DMS153 (cell line): Measurements from ENCODE around the gene DRAP1.
"Not testable (repeated sequence)": the region's sequence is repeated elsewhere in the genome, so short reads cannot be mapped to it uniquely, and the experiment has no call there.

Experiments
- DNase-seq: peaks from one replicate; lab custom pipeline; 2025; lab: John Stamatoyannopoulos, UW

The DRAP1 gene

DNA sequence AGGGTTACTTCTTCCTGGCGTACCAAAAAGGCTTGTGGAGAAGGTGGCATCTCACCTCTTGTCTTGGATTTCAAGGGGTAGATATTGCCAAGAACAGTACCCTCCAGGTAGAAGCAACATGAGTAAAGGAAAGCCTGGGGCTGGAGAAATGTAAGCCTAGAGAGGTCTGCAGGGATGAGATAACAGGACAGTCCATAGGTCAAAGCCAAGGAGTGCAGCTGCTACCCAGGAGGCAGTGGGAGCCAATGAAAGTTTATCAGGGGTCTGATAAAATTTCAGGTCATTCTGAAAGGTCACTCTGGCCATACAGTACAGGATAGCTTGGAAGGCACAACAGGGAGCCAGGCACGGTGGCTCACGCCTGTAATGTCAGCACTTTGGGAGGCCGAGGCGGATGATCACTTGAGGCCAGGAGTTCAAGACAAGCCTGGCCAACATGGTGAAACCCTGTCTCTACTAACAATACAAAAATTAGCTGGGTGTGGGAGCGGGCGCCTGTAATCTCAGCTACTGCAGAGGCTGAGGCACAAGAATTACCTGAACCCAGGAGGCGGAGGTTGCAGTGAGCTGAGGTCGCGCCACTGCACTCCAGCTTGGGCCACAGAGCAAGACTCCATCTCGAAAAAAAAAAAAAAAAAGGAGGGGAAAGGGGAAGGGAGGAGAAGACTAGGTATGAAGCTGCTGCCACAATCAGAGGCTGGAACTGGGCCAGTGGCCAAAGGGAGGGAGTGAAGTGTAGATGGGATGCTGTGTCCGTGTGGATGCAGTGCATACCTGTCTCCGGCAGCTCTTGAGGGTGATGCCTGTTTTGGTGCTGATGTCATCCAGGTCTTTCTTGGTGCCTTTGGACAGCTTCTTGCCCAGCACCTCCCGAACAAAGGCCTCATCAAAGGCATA is 32.2 kb upstream of the DRAP1 start:
- no peak for DNase-seq

DNA sequence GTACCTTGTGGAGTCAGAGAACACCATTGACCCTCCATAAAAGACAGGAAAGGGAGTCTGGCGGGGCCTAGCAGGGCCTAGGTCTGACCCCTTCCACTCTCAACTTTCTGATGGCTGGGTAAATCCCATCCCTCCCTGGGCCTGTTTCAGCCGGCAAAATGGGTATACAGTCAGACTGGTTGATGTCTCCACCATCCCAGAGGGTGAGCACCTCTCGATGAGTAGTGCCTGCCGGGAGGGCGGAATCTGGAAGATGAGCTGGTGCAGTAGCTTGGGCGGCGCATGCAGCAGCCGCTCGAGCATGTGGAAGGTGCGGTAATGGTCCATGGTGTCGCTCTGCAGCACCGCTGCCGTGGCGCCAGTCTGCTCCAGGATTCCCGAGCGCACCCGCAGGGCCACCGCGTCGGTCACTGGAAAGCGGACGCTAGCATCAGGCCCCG is 31.5 kb upstream of the DRAP1 start:
- DNase-seq, result no peak

DNA sequence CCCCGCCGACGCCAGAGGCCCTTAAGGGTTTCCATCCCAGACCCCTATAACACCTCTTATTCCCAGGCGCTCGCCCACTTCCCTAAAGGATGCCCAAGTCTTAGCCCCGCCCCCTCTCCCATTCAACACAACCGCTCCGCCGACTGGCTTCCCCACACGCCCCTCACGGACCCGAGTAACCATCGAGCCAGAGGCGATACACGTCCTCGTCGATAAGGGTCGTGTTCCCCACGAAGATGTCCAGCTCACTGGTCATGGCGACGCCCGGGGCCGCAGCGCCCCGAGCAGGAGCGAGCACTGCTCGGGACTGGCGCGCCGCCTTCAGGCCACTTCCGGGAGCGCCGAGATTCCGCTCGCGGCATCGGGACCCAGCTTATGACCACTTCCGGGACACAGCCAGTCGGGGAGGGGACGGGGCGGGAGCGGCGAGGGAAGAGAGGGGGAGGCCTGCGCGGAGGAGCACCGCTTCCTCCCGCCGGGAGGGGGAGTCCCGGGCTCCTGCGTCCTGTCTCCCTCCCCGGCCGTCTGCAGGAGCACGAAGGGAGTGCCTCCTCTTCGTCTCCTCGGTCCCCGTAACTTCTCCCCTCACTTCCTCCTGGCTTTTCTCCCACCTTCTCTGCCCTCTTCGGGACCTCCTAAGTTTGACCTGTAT is 30.9 kb upstream of the DRAP1 start, which contains the start of gene FIBP:
Gene FIBP (minus strand): TSS at position 309 of the 652 bp plus-strand sequence. CDS start 53 bp downstream, at position 256.
- peak; percentile 96 for DNase-seq

DNA sequence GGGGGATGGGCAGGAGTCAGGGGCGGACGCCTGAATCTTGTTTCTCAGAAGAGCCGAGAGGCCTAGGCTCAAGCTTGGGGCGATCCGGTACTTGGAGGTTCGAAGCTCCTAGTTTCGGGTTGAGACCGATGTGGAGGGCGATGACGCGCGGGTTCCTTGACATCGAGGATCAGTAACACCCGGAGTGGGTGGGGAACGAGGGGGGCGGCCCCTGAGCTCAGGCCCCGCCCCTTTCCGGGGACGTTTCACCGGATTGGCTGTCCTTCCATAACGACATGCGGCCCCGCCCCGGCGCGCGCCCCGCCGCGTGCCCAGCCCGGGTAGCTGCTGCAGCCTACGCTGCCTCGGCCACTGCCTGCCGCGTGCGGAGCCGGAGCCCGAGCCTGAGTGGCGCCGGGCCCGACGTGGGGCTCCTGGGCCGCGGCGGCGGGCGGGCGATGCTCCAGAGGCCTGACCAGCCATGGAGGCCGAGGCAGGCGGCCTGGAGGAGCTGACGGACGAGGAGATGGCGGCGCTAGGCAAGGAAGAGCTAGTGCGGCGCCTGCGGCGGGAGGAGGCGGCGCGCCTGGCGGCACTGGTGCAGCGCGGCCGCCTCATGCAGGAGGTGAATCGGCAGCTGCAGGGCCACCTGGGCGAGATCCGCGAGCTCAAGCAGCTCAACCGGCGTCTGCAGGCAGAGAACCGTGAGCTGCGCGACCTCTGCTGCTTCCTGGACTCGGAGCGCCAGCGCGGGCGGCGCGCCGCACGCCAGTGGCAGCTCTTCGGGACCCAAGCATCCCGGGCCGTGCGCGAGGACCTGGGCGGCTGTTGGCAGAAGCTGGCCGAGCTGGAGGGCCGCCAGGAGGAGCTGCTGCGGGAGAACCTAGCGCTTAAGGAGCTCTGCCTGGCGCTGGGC is 28.7 kb upstream of the DRAP1 start, which contains the start of gene CCDC85B:
Gene CCDC85B (plus strand): TSS at position 350 of the 895 bp plus-strand sequence. CDS start 111 bp downstream, at position 461.
- DNase-seq, result peak; percentile 90

DNA sequence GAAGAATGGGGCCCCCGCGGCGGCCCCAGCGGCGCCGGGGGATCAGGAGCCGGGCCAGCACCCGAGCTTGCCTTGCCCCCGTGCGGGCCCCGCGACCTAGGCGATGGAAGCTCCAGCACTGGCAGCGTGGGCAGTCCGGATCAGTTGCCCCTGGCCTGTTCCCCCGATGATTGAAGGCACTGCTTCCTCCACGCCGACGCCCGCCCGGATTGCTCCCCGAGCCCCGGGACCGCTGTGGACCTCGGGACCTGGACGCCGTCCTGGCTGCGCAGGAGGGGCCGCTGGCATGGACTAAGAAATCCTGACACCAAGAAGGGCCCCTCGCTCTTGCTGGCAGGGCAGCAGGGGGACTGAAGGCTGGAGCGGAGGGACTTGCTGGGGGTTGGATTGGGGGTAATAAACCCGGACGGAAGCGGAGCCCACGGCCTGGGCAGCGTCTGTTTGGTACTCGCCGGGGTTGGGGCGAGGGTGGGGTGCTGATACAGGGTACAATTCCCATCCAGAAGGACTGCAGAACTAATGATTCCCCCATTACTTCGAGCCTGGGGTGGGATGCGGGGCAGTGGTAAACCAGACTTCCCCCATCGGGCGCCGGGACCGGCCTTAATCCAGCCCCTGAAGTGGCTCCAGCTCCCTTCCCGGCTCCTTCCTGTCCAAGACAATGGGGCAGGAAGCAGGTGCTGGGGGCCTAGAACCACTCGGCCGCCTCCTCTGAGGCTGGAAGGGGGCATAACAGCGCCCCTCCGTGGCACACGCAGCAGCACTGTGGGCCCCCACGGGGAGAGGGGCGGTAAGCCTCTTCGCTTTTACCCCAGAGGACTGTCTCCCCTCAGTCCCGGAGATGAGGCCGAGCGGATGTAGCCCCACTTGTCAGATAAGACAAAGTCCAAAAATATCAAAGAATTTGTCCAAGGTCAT is 27.7 kb upstream of the DRAP1 start:
- no peak for DNase-seq

DNA sequence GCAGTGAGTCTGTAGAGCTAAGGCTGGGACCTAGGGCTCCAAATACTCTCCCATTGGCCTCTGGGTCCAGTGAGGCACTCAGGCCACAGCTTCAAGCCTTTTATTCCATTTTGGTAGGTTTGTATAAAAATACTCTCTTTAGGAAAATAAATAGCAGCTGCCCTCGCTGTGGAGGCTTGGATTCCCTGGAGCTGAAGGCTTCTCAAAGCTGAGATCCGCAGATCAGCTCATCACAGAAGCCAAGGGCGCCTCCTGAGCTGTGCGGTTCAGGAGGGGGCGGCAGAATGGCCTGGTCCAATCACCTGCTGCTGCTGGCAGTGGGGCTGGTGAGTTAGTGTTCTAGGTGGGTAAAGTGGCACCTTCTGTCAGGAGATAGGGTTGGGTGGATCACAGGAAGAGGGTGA is 27.1 kb upstream of the DRAP1 start:
- not testable (repeated sequence) for DNase-seq

DNA sequence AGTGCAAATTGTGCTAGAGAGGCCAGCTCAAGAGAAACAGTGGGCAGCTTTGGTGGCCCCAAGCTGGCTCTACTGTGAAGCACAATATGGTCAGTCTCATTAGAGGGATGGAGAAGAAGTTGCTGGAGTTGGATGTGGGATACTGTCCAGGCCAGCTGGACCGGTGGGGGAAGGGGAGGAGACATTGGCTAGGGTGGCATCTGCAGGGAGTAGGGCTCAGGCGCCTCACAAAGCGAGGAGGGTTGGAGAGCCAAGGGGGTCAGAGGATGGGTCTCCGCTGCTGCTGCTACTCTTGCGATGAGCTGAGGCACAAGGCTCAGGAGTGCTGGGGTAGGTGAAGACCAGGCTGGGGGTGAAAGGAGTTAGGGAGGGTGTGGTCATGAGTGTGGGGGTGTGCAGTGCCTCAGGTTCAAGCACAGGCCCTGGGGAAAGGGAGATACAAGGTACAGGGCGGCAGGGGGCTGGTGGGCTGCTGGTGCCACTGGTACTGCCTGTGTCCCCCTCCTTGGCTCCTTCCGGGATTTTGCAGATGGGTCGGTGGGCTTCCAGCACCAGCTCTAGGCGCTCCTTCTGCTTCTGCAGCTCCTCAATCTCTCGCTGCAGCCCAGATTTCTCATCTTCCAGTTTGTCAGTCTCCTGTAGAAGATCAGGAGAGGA is 26.4 kb upstream of the DRAP1 start:
- DNase-seq, result no peak

DNA sequence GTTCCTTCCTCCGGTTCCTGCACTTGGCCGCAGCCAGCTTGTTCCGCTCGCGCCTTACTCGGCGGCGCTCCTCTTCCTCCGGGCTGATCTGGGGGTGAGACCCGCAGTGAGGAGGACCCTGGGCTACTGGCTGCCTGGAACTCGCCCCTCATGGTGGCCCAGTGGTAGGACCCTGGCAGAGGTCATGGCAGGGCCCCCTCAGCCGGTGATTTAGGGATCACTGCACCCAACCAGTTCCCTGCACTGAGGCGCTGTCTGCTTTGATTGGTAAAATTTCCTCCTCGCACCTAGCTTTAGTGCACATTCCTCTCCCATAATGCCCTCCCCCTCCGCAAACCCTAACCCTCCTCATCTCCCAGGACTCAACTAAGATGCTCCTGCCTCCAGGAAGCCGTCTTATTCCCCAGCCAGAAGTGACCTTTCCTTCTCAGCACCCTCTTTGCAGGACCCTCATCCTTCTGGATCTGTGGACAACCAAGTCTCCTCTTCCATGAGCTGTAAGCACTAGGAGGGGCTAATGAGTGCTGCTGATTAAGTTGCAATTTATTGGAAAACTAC is 25.1 kb upstream of the DRAP1 start:
- no peak for DNase-seq

DNA sequence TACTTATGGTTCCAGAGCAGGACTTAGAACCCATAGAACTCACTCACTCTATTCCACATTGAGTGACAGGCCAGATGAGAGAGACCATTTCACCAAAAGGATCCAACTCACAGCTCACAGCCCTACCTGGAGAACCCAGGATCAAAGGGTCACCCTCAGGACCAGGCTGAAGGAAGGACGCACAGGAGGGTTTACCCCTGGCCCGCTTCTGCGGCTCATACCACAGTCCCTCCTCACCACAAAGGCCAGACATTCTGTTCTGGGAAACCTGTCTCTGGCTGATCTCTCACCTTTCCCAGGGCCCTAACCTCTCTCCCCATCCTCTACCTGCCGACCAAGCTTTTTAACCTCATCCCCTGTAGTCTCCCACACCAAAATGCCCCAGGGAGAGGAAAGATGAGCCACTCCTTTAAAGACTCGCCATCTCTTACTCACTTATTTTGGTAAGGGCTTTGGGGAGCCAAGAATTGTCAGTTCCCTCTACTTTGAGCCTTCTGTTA is 23.7 kb upstream of the DRAP1 start:
- DNase-seq, result no peak

DNA sequence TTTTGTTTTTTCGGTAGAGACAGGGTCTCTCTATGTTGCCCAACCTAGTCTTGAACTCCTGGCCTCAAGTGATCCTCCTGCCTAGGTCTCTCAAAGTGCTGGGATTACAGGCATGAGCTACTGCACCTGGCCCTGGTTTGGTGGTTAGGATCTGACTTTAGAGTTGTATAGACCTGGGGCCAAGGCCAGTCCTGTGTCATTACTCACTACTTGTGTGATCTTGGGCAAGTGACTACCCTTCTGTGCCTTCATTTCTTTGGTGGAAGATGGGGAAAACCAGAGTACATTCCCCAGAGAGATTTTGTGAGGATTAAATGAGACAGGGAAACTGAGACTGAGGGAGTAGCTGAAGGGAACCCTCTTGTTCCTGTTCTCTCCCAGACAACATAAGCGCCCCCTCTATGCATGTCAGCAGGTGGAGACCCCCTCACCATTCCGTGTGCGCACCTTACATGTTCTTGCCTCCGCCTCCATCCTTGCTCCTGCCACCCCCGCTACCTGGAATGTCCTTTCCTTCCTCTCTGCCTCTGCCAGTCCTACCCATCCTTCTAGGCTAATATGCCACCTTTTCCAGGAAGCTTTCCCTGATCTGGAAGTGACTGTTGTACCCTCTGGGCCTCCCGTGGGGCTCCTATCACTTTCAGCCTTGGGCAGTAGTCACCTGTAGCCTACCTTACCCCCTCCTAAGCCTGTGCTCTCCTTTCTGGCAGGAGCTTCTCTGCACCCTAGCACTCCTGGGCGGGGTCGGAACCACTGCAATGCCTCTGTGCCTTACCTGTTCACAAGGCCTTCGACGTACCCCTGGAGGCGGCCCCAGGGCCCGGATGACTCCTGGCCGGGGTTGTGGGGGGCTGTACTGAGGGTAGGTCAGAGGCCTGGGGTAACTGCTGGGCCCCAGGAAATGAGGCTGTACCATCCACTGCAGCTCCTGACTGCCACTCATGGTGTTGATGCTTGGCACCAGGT is 22.9 kb upstream of the DRAP1 start:
- no peak for DNase-seq

DNA sequence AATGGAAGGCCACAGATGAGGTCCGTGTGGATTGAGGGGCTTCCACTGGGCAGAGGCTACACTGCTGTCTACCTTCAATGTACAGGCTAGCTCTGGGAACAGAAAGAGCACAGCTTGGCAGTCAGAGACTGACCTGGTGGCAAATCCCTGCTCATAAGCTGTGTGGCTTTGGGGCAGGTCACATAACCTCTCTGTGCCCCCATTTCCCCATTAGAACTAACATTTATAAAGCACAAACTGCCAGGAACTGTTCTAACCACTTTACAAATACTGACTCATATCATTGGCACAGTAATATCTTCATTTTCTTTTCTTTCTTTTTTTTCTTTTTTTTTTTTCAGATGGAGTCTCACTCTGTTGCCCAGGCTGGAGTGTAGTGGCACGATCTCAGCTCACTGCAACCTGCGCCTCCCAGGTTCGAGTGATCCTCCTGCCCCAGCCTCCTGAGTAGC is 22.2 kb upstream of the DRAP1 start:
- DNase-seq, result no peak

DNA sequence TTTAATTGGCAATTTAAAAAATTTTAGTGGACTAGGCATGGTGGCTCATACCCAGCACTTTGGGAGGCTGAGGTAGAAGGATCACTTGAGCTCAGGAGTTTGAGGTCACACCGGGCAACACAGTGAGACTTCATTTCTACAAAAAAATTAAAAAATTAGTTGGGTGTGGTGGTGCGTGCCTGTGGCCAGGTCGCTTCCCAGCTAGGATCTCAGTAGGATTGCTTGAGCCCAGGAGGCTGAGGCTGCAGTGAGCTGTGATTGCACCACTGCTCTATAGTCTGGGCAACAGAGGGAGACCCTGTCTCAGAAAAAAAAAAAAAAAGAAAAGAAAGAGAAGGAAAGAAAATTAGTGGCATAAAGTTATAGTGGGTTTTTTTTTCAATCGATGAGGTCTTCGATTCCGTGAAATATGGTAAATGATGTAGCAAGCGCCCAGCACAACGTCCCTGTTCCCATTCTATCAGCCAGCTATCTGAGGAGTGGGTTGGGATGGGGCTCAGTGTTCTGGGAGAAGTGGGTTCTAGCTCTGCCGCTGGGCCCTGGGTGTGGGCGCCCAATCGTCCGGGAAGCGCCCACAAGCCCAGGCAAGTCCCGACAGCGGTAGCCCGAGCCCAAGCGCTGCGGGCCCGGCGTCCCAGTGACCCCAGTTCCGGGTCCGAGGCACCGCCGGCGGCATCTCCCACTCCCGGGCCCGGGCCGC is 20.4 kb upstream of the DRAP1 start:
- no peak for DNase-seq

DNA sequence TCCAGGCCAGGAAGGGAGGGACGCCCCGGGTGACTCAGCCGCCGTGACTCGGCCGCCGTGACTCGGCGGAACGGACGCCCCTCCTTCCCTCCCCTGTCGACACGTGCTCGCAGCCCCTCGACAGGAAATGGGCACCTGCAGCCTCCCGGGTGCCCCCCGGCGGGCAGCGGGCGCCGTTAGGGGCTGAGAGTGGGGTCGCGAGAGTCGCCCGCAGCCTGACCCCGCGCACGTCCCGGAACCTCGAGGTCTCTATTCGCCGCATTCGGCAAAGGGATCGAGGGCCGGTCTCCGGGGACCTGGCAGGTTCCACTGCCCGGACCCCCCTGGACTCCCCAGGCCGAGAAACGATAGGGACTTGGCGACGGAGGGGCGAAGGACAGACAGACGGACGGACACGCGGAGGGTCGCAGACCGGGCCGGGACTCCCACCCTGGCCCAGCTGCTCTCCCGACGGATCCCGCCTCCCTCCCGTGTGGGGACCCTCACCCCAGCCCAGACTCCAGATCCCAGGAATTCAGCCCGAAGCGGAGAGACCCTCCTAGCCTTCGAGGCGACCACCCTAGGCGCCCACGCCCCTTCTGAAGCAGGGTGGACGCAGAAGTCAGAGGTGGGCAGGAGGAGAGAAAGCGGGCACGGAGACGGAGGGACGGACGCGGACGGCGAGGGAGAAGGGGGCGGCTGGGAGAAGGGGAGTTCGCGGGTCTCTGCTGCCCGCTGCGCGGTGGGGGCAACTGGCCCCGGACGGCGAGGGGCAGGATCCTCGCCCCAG is 19.7 kb upstream of the DRAP1 start:
- no peak for DNase-seq

DNA sequence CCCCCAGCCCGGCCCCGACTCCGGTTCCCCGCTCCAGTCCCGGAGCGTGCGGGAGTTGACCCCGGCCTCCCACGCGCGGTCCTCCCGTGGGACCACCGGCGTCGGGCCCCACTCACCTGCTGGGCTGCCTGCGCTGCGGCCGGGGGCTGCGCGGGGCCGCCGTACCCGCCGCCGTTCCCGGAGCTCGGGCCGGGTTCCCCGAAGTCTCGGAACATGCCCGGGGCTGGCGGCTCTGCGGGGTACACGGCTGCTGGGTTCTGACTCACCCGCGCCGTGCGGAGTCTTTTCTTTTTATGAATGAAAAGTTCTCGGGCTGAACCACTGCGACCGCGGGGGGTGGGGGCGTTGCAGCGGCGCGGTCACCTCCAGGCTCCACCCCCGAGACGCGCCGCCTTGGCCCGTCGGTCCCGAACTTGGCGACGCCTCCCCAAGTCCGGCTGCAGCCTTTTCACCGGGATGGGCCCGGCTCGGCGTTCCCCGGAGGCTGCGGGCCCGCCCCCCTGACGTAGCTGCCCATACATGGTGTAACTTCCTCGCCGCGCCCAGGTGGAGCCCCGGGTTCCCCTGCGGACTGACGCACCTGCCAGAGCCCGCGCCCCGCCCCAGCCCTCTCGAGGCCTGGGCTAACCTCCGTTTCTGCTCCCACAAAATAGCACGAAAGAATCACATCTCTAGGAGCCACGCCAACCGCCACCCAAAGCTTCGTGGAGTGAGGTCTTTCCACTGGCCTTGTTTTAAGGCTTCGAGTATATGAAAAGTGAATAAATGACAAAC is 18.9 kb upstream of the DRAP1 start, which contains the start of gene FOSL1:
Gene FOSL1 (minus strand): TSS at position 264 of the 774 bp plus-strand sequence. CDS start 49 bp downstream, at position 215.
- DNase-seq, result peak; percentile 52

DNA sequence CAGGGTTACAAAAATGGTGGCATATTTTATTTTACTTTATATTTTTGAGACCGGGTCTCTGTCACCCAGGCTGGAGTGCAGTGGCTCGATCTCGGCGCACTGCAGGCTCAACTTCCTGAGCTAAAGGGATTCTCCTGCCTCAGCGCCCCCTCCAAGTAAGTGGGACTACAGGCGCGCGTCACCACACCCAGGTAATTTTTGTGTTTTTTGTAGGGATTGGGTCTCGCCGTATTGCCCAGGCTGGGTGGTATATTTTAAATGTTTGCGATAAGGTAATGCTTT is 18.4 kb upstream of the DRAP1 start:
- DNase-seq, result no peak

DNA sequence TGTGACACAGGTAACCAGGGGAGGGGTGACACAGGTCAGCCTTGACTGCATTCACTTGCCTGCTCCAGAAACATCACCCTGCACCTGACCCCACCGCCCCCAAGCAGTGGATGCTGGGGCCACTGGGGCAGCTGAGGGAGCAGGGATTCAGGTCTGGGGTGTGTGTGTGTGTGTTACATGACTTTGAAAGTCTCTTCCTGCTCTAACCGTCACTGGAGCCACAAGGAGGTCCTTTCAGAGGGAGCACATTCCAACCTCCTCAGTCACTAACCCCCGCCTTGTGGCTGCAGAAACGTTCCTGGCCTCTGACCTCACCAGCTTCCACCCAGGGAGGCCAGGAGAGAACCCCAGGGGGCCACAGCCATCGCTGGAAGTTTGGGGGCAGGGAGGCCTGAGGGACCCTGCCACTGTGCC is 16.2 kb upstream of the DRAP1 start:
- DNase-seq, result no peak
